NK-92 (cell line): ENCODE data around the gene AK1.

ENCODE experiments used
- DNase-seq: peaks from one replicate; lab custom pipeline; 2025; ENCODE audit not compliant: unreplicated experiment; lab: John Stamatoyannopoulos, UW

Gene AK1, protein sequence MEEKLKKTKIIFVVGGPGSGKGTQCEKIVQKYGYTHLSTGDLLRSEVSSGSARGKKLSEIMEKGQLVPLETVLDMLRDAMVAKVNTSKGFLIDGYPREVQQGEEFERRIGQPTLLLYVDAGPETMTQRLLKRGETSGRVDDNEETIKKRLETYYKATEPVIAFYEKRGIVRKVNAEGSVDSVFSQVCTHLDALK

DNA sequence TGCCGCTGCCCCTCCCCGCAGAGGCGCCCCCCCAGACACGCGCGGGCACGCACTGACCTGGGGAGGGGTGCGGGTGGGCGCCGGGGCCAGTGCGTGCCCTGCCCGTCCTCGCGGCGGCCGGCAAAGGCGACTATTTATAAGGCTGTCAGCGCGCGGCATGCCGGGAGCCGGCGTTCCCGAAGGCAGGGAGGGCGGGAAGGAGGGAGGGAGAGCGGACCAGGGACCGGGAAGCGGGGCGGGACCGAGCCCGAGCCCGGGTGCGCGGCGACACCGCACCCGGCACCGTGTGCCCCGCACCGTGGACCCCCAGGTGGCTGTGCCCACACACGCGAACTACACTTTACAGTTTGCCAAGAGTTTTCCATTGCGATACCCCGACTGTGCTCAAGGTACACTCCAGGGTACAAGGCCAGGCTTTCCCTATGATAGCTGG lies at the start of gene AK1:
Gene AK1, minus strand, starts transcription at position 110 of the 433 bp plus-strand sequence. CDS start 3,058 bp downstream, outside the sequence.
- no peak for DNase-seq

DNA sequence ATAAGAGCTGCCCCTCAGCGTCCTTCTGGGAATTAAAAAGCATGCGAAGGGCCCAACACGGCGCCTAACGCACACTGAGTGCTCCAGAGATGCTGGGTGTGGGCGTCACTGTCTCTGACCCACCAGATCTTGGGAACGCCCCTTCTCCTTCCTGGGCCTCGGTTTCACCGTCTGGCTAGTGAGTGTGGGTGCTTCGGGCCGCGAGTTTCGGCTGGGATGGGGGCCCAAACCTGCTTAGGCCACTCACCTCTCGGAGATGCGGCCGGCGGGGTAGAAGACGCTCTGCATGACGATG lies 49.4 kb upstream of the AK1 start:
- no peak for DNase-seq

DNA sequence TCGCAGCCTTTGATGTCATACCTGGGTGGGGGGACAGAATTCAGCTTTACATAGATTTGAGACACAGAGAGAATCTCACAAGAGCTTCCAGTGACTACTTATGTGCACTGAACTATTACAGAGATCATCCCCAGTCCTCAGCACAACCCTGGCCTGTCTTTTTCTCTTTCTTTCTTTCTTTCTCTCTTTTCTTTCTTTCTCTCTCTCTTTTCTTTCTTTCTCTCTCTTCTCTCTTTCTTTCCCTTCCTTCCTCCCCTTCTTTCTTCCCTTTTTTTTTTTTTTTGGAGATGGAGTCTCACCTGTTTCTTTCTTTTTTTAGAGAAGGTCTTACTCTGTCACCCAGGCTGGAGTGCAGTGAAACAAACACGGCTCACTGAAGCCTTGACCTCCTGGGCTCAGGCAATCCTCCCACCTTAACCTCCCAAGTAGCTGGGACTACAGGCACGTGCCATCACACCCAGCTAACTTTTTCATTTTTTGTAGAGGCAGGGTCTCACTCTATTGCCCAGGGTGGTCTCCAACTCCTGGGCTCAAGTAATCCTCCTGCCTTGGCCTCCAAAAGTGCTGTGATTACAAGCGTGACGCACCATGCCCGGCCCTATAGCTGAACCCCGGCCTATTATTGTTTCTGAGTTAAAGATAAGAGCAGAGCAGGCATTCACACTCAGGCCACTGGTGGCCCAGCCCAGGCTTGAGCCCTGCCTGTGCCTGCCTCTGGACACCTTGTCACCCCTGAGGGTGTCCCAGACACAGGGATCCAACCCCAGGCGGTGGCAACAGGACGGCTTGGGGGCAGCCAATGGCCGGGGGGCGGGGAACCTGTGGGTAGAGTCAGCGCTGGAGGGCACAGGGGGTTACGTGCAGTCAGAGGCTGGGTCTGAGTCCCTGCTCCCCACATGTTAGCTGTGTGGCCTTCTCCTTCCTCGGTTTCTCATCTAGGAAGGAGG lies 48.8 kb upstream of the AK1 start:
- no peak for DNase-seq

DNA sequence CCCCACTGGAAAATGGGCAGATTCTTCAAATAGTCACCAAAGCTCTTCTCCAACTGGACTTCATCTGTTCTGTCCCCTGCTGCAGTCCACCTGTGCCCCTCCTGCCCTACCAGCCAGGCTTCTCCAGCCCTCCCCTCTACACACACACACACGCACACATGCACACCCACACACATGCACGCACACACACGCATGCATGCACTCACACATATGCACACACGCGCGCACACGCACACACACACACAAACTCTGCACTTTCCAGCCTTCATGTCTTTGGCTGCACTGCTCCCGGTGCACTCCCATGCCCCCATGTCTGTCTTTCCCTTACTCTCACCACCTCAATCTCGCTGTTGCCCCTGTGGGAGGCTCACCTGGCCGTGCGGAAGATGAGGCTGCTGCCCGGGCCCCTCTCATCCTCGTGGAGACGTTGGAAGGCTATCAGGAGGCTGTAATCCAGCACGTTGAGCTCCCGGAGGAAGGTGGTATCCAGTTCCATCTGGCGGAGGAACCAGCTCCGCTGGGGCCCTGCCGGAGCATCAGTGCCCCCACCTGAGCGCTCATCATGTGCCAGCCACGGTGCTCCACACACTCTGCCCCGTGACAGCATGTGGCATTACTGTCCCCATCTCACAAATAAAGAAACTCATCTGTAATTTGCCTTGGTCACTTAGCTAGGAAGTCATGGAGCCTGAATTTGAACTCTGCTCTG lies 47.4 kb upstream of the AK1 start:
- no peak for DNase-seq

DNA sequence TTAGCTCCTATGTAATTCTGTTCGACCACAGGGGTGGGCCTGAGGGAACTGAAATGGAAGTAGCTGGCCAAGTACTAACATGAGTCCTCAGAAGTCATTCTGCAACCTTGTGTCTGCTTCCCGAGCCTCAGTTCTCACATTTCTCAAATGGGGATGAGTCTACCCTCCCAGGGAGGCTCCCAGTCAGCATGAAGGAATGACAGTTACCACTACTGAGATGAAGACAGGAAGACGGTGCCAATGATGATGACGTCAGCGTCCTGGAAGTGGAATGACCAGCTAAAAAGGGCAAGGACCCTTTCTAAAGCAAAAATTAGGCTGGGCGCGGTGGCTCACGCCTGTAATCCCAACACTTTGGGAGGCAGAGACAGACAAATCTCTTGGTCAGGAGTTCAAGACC lies 46.3 kb upstream of the AK1 start:
- no peak for DNase-seq

DNA sequence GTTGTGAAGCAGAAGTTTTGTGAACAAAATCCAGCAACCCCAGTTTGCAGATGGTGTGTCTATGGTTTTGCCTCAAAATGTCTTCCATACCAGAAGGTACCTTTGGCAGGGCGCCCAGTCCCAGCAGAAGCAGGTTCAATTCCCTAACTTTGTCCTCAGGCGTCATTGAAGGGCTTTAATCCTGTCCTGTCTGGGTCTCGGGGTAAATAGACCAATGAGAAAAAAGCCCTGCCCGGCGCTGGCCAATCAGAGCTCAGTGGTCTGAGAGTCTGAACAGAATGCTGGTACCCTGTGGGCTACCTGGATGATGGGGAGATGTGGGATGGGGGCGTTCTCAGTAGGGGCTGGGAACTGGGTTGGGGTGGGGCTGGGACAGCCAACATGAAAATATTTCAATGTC lies 45.6 kb upstream of the AK1 start:
- no peak for DNase-seq

DNA sequence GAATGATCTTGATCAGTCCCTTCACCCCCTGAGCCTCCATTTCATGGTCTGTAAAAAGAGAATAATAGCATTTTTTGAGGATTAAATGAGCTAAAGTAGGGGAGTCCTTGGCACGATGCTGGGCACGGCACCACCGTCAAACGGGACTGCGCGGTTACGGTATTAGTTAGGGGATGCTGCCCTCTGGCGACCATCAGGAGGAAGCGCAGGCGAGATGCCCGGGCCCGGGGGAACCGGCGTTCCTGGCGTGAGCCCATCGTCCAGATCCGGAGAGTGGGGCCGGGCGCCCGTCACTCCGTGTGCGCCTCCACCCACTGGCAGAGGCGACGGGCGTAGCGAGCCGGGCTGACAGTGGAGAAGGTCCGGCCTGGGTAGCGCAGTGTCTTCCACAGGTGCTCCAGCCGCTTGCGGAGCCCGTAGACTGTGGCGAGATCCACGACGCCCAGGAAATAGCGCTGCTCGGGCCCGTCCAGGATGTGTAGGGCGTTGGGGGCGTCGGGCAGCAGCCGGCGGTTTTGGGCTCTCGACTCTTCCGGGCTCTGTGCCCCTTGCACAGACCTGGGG lies 44.2 kb upstream of the AK1 start:
- DNase-seq, result no peak

DNA sequence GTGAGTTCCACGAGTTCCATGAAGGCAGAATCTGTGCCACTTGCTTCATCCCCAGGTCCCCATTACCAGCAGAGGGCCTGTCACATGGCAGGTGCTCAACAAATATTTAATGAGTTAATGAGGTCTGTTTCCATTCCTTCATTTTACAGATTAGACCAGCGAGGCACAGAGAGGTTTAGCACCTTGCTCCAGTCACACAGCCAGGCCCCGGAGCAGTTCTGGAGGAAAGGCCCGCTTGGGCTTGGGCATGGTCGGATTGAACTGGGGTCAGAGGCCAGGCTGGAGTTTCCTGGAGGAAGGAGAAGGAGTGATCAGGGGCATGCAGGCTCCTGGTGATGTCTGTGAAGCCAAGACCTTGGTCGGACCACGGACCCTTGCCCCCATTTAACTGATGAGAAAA lies 43.3 kb upstream of the AK1 start:
- no peak for DNase-seq

DNA sequence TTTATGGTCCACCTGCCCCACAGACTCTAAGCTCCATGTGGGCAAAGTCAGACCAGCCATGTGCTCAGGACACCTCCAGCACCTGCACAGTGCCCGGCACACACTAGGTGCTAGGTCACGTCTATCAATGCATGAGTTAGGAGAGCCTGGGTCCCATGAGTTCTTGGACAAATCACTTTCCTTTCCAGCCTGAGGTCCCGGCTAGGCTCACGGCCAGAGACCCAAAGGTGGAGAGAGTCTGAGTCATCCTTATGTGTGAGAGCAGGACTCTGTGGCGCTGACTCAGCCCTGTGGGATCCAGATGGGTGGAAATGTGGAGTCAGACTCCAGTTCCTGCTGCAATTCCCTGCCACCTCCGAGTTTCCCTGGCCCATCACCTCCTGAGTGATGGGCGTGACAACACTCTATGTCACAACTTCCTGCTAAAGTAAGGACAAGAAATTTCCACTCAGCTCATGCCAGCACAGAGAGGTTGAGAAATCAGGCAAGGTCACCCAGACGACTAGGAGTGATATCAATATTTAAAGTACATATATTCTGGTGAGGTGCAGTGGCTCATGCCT lies 41.9 kb upstream of the AK1 start:
- DNase-seq, result no peak

DNA sequence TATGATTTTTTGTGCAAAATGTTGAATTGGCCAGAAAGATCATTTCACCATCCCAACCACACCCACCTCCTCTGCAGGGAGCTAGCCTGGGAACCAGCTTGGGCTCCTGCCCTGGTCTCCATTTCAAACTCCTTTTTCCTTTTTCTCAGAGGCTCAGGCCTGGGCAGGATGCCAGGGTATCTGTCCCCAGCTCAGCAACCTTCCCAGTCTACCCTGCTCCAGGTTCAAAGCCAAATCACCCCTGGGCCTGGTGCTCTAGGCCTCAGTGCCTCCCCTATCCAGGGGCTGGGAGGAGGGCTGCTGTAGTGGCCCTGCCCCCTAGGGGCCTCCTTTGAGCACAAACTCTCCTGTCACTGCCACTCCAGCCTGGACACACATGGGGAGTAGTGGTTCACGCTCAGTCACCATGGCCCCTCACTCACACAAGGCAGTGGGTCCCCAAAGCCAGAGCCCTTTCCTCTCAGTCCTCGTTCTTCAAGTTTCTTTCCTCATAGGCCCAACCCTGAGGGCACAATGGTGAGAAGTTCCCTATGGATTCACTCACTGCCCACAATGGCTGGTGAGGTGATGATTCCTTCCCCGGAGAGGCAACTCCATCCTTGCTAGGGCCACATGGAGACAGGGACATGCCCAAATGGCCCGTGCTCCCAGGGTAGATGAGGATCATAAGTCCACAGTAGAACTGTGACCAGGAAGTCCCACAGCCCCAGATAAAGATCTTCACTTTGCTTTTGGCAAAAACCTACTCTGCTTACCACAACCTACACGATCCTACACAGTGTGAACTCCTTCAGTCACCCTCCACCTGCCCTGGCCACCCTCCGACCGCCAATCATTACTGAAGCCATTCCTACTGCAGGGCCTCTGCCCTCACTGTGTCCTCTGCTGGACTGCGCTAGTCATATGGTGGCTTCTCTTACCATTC lies 41.0 kb upstream of the AK1 start:
- no peak for DNase-seq

DNA sequence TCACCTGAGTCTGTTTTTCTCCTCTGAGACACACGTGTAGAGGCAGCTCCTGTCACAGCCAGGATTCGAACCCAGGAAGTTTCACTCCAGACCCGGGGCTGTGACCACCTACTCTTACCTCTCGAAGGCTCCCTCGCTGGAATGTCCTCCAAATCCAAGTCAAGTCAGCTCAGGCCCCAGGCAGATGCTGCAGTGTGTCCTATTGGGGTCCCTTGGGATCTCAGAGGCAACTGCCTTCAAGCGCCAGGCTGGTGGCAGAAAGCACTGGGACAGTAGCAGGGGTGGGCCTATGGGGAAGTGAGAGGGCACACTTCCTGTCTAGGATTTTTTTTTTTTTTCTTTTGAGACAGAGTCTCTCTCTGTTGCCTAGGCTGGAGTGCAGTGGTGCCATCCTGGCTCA lies 40.1 kb upstream of the AK1 start:
- no peak for DNase-seq

DNA sequence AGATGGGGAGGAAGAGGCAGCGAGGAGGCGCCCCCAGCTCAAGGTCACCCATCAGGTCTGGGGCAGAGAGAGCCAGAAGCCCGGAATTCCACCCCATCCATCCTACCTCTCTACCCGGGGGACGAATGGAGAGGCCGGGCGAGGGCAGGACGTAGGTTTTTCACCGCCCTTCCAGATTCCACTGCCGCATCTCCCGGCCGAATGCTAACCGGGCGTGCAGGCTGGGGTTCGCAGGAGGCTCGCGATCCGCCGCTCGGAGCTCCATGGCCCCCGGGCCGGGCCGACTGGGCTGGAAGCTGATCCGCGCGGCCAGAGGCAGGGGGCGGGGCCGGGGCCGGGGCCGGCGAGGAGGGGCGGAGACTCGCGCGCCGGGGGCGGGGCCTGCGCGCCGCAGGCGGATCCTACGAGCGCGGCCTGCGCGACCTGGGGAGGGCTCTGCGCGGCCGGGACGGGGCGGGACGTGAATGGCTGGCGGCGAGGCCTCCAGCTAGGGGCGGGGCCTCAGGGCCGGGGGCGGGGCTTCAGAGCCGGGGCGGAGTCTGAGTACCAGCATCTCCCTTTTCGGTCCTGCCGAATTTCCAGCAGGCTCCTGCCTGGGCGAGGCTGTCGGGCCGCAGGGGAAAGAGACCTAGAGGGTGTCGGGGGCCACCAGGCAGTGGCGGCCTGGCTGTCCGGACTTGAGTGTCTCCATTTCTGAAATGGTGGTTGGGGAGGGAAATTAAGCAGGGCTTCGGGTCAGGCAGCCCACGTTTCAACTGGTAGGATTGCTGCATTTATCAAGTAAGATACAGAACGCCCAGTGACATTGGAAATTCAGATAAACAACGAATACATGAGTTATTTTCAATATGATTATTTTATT lies 39.5 kb upstream of the AK1 start, which contains the start of gene ST6GALNAC4:
Gene ST6GALNAC4, minus strand, starts transcription at position 322 of the 862 bp plus-strand sequence. CDS start 622 bp downstream, outside the sequence.
- DNase-seq, result peak; percentile 71

DNA sequence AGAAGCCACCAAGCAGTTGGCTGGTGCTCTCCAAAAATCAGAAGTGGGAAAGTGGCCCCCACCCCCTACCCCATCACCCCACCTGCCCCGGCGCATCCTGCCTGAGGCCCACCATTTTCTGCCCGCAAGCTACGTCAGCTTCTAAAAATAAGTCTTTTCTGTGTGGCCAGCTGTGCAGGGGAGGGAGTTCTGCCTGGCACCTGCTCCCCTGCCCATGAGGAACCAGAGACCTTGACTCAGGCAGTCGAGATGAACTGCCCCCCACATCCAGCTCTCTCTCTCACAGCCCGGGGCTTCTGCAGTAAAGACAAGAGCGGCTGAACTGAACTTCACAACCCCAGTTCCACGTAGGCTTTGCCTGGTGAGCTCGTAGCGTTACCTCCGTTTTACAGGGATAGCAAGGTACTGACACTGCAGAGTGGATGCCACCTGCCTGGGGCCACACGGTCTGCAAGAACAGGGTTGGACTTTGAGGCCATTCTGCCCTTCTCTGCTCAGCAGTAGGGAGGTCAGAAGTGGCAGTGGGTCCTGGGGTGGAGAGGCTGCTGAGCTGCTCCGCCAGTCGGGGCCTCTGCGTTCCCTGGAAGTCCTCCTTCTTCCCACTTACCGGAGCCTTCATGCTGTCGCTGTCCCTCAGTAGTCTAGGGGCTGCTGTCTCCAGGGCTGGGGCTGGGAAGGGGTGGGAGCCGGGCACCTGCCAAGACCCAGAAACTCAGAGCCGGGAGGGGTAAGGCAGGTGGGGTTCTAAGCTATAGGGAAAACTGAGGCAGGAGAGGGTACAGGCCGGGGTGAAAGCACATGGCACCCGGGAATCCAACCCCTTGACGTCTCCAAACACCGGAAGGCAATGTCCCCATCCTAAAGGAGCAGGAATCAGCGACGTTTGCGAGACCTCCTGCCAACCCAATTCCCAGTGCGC lies 38.6 kb upstream of the AK1 start:
- DNase-seq, result no peak

DNA sequence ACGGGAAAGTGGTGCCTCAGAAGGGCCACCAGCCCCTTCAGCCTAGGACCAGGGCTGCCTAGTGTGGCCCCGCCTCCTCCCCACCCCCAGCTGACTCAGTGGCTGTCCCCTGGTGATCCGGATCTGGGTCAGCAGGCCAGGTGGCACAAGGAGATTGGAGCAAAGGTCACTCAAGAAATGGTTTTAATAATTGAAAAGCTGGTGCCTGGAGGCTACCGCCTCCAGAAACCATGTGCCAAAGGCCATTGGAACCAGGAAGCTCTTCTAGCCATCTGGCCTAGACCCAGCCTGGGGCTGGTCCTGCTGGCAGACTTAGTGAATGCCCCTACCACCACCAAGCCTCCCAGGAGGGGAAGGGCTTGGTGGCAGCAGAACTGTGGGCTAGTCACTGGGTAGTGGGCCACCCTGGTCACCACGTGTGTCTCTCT lies 37.9 kb upstream of the AK1 start:
- DNase-seq, result no peak

DNA sequence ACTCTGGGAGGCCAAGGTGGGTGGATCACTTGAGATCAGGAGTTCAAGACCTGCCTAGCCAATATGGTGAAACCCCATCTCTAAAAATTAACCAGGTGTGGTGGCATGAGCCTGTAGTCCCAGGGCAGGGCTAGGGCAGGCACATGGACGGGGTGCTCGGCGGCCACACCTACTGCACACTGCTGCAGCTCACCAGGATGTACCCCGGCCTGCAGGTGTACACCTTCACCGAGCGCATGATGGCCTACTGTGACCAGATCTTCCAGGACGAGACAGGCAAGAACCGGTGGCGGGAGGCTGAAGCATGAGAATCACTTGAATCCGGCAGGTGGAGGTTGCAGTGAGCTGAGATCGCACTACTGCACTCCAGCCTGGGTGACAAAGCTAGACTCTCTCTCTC lies 36.2 kb upstream of the AK1 start:
- no peak for DNase-seq

DNA sequence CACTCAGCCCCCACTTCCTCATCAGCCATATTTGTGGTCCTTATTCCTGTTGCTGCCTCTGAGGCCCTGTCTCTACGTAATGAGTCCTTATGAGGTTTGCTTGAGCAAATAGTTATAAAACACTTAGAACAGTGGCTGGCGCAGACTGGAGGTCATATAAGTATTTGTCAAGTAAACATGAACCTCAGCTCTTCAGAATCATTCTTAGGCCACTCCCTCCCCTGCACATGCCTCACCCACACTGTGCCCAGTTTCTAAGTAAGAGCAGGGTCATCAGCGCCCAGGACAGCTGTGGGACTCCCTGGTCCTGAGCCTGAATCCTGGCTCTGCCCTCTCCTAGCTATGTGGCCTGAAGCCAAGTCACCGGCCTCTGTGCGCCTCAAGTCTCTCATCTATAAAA lies 35.4 kb upstream of the AK1 start:
- no peak for DNase-seq

DNA sequence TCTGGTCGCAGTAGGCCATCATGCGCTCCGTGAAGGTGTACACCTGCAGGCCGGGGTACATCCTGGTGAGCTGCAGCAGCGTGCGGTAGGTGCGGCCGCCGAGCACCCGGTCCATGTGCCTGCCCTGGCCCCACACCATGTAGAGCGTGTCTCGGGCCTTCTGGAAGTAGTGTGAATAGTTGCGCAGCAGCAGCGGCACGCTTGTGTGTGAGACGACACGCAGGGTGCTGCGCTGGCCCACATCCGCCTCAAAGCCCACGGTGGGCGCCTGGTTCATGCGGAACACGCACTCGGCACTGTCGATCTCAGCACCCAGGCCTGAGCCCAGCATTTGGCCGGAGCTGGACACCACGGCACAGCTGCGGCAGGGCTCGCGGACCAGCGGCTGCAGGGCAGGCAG lies 34.8 kb upstream of the AK1 start:
- no peak for DNase-seq

DNA sequence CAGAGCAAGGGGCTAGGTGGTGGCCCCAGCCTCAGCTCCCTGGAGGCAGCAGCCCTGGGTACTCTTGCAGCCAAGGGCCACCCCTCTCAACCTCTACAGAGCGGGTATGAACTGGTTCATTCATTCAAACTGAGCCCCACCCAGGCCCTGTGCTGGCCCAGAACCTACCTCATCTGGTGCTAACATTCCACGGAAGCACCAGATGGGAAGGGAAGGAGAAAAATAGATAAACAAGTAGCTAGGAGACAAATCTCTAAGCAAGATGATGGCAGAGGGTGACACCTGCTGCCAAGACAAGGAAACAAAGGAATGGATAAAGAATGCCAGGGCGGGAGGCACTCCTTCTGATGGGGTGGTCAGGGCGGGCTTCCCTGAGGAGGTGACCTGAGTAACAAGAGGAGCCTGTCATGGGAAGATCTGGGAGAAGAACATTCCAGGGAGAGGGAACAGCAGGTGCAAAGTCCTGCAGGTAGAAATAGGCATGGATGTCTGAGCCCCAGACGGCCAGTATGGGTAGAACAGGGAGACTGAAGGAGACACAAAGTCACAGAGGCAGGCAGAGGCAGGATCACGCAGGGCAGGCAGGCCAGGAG lies 33.2 kb upstream of the AK1 start:
- no peak for DNase-seq
